Right lung (tissue), 5 donors: ENCODE results near the gene CADPS2. TPM values are rescaled to one million over a fixed set of nuclear protein-coding genes. Genes with fewer than 3 reads are reported as not detected.
"Not testable (repeated sequence)": the region's sequence is repeated elsewhere in the genome, so short reads cannot be mapped to it uniquely, and the experiment has no call there.

Experiments used
- DNase-seq, 2 donors: peaks; one replicate each; pipeline ENCODE4 v3.0.0-alpha.2; 2013
- polyA plus RNA-seq, 5 donors: library from polyadenylated mRNA; unstranded; fragments of 120-200 nt; gene quantifications; one replicate each; pipeline versions ENCODE4 v1.2.1 to v1.2.3, GENCODE V29; 2013; ENCODE audit warnings: inconsistent platforms in 1 of 5, low replicate concordance in 1 of 5; ENCODE audit not compliant: insufficient read length in 5 of 5, insufficient read depth in 1 of 5

CADPS2 gene
- polyA plus RNA-seq, 5 donors = 53.5 to 79.9 (median 73.9) TPM

- DNase-seq = no peak
These were observed 595.1 kb downstream of the CADPS2 start for GRCh38 chr7:122291189-122291588.

GRCh38 chr7:122290476-122290875, 595.8 kb downstream of the CADPS2 start:
- no peak for DNase-seq

GRCh38 chr7:122289426-122289825, 596.8 kb downstream of the CADPS2 start:
- DNase-seq = no peak

- not testable (repeated sequence) for DNase-seq
These were observed 601.7 kb downstream of the CADPS2 start for GRCh38 chr7:122284608-122285007.

- DNase-seq = no peak
These were observed 613.1 kb downstream of the CADPS2 start for GRCh38 chr7:122273117-122273516.

GRCh38 chr7:122269241-122269640, 617.0 kb downstream of the CADPS2 start:
- DNase-seq = no peak

Other genes starting within 250 kb of the CADPS2 start
- gene RNF133, start 187.3 kb downstream of the CADPS2 start, polyA plus RNA-seq = under 1 TPM; 0.23 to 0.54 (median 0.28) TPM
- gene RNF148, start 183.5 kb downstream of the CADPS2 start, polyA plus RNA-seq = under 1 TPM; 0.31 to 0.65 (median 0.36) TPM
- not detected for gene TAS2R16, start 109.2 kb upstream of the CADPS2 start, polyA plus RNA-seq